Activated T-cell treated with anti-CD3 and anti-CD28 coated beads, Interleukin-2, amount 50 U/mL, for 4 hours (primary cell): Measurements from ENCODE around the gene DNAJB2. TPM values are rescaled to one million over a fixed set of nuclear protein-coding genes. Genes with fewer than 3 reads are reported as not detected.
"Not testable (repeated sequence)": the region's sequence is repeated elsewhere in the genome, so short reads cannot be mapped to it uniquely, and the experiment has no call there.

ENCODE experiments used
- ATAC-seq, 2 donors: fragments of 200-7000 bp; cut with Tn5 transposase; one replicate each; pipeline ENCODE4 v1.10.0; 2021
- DNase-seq: peaks from one replicate; pipeline ENCODE4 v3.0.0-alpha.2; 2020
- H3K27me3 Mint-ChIP-seq: one replicate; pipeline ENCODE4 v1.8.0; 2021; ENCODE audit warnings: low read depth, mixed read lengths
- H3K36me3 Mint-ChIP-seq: one replicate; pipeline ENCODE4 v1.8.0; 2022; ENCODE audit warnings: mixed read lengths; ENCODE audit not compliant: insufficient read depth
- H3K4me1 Mint-ChIP-seq: one replicate; pipeline ENCODE4 v1.8.0; 2021; ENCODE audit warnings: low read depth, mixed read lengths
- H3K4me3 Mint-ChIP-seq: one replicate; pipeline ENCODE4 v1.8.0; 2021; ENCODE audit warnings: mild to moderate bottlenecking, moderate library complexity, mixed read lengths
- H3K9me3 Mint-ChIP-seq: one replicate; pipeline ENCODE4 v1.8.0; 2021; ENCODE audit warnings: mixed read lengths
- total RNA-seq, 3 donors: library from RNA; stranded (reverse); gene quantifications; one replicate each; pipeline ENCODE4 v1.2.1, GENCODE V29; 2021

DNAJB2 gene
- total RNA-seq, 3 donors from 2014 or later, result 28.2 to 33.9 (median 30.9) TPM

- Mint-ChIP-seq H3K4me3 (no peak overlapping the region), H3K9me3 (no peaks in the 10 kb centered on the region), H3K4me1 (peaks cover 14% of the 10 kb centered on the region), H3K36me3 (peaks cover 24% of the 10 kb centered on the region), H3K27me3 (no peaks in the 10 kb centered on the region)
- DNase-seq (no peak), ATAC-seq (no peak)
Measured at GRCh38 chr2:219285894-219286425, 6.8 kb downstream of the DNAJB2 start.

GRCh38 chr2:219286436-219287115, 7.4 kb downstream of the DNAJB2 start:
- Mint-ChIP-seq H3K9me3 (no peaks in the 10 kb centered on the region), H3K4me3 (no peak overlapping the region), H3K27me3 (no peaks in the 10 kb centered on the region), H3K36me3 (peaks cover 19% of the 10 kb centered on the region), H3K4me1 (peaks cover 8% of the 10 kb centered on the region)
- DNase-seq, result no peak
- ATAC-seq, result no peak

GRCh38 chr2:219287116-219287440, 7.9 kb downstream of the DNAJB2 start:
- DNase-seq, H3K4me1 Mint-ChIP-seq, H3K27me3 Mint-ChIP-seq, ATAC-seq, H3K4me3 Mint-ChIP-seq, H3K9me3 Mint-ChIP-seq: not testable (repeated sequence)
- H3K36me3 Mint-ChIP-seq, result peaks cover 17% of the 10 kb centered on the region

- peaks cover 8% of the 10 kb centered on the region for H3K4me1 Mint-ChIP-seq
- no peak overlapping the region for H3K4me3 Mint-ChIP-seq
- peaks cover 15% of the 10 kb centered on the region for H3K36me3 Mint-ChIP-seq
- ATAC-seq, result no peak
- no peak for DNase-seq
- H3K27me3 Mint-ChIP-seq, result no peaks in the 10 kb centered on the region
- no peaks in the 10 kb centered on the region for H3K9me3 Mint-ChIP-seq
Measured at GRCh38 chr2:219287580-219288265, 8.6 kb downstream of the DNAJB2 start.

GRCh38 chr2:219289195-219289536, 10.0 kb downstream of the DNAJB2 start:
- peaks cover 7% of the 10 kb centered on the region for H3K4me1 Mint-ChIP-seq
- H3K9me3 Mint-ChIP-seq, result no peaks in the 10 kb centered on the region
- ATAC-seq (no peak), DNase-seq (no peak)
- no peaks in the 10 kb centered on the region for H3K27me3 Mint-ChIP-seq
- no peak overlapping the region for H3K4me3 Mint-ChIP-seq
- H3K36me3 Mint-ChIP-seq, result peaks cover 4% of the 10 kb centered on the region

GRCh38 chr2:219289537-219290361, 10.6 kb downstream of the DNAJB2 start:
- Mint-ChIP-seq H3K4me1 (peaks cover 11% of the 10 kb centered on the region), H3K4me3 (no peak overlapping the region), H3K9me3 (no peaks in the 10 kb centered on the region), H3K27me3 (no peaks in the 10 kb centered on the region), H3K36me3 (peaks cover 4% of the 10 kb centered on the region)
- DNase-seq, result no peak
- ATAC-seq, result no peak

GRCh38 chr2:219290381-219291171, 11.4 kb downstream of the DNAJB2 start:
- Mint-ChIP-seq H3K4me3 (no peak overlapping the region), H3K9me3 (no peaks in the 10 kb centered on the region), H3K27me3 (no peaks in the 10 kb centered on the region), H3K36me3 (peaks cover 2% of the 10 kb centered on the region), H3K4me1 (peaks cover 13% of the 10 kb centered on the region)
- ATAC-seq (no peak), DNase-seq (no peak)

- peaks cover 2% of the 10 kb centered on the region for H3K36me3 Mint-ChIP-seq
- no peak overlapping the region for H3K4me3 Mint-ChIP-seq
- DNase-seq, result no peak
- no peak for ATAC-seq
- H3K9me3 Mint-ChIP-seq, result no peaks in the 10 kb centered on the region
- H3K27me3 Mint-ChIP-seq, result no peaks in the 10 kb centered on the region
- peaks cover 9% of the 10 kb centered on the region for H3K4me1 Mint-ChIP-seq
Measured at GRCh38 chr2:219291394-219291793, 12.2 kb downstream of the DNAJB2 start.

- no peaks in the 10 kb centered on the region for H3K27me3 Mint-ChIP-seq
- no peak for ATAC-seq
- no peaks in the 10 kb centered on the region for H3K36me3 Mint-ChIP-seq
- DNase-seq, result no peak
- no peaks in the 10 kb centered on the region for H3K9me3 Mint-ChIP-seq
- H3K4me1 Mint-ChIP-seq, result peaks cover 10% of the 10 kb centered on the region
- H3K4me3 Mint-ChIP-seq, result no peak overlapping the region
Measured at GRCh38 chr2:219291910-219292490, 12.8 kb downstream of the DNAJB2 start.

- no peaks in the 10 kb centered on the region for H3K27me3 Mint-ChIP-seq
- DNase-seq, result no peak
- no peak overlapping the region for H3K4me3 Mint-ChIP-seq
- no peaks in the 10 kb centered on the region for H3K36me3 Mint-ChIP-seq
- H3K4me1 Mint-ChIP-seq, result peaks cover 11% of the 10 kb centered on the region
- no peaks in the 10 kb centered on the region for H3K9me3 Mint-ChIP-seq
- ATAC-seq, result no peak
Measured at GRCh38 chr2:219292616-219293015, 13.4 kb downstream of the DNAJB2 start.

GRCh38 chr2:219293736-219294231, 14.6 kb downstream of the DNAJB2 start:
- H3K4me1 Mint-ChIP-seq, result peaks cover 11% of the 10 kb centered on the region
- H3K9me3 Mint-ChIP-seq, result no peaks in the 10 kb centered on the region
- DNase-seq (no peak), ATAC-seq (no peak)
- H3K36me3 Mint-ChIP-seq, result no peaks in the 10 kb centered on the region
- no peaks in the 10 kb centered on the region for H3K27me3 Mint-ChIP-seq
- peak overlapping the region; percentile 77 for H3K4me3 Mint-ChIP-seq

GRCh38 chr2:219294356-219295351, 15.5 kb downstream of the DNAJB2 start:
- Mint-ChIP-seq H3K27me3 (peaks cover 3% of the 10 kb centered on the region), H3K4me3 (peak overlapping the region; percentile 77), H3K4me1 (peaks cover 14% of the 10 kb centered on the region), H3K9me3 (no peaks in the 10 kb centered on the region), H3K36me3 (no peaks in the 10 kb centered on the region)
- peak; percentile 89 to 95 for ATAC-seq
- peak; percentile 87 for DNase-seq

GRCh38 chr2:219296142-219296541, 17.0 kb downstream of the DNAJB2 start:
- DNase-seq, result no peak
- Mint-ChIP-seq H3K4me1 (peaks cover 14% of the 10 kb centered on the region), H3K9me3 (no peaks in the 10 kb centered on the region), H3K27me3 (peaks cover 9% of the 10 kb centered on the region), H3K36me3 (no peaks in the 10 kb centered on the region), H3K4me3 (no peak overlapping the region)
- no peak for ATAC-seq
